K562 (cell line): Measurements from ENCODE around the gene AMPD1. TPM values are rescaled to one million over a fixed set of nuclear protein-coding genes. Genes with fewer than 3 reads are reported as not detected.

Experiments used
- ATAC-seq: fragments of 200-7000 bp; cut with Tn5 transposase; 3 replicates; pipeline ENCODE4 v1.9.1; 2020; ENCODE audit warnings: moderate library complexity
- BruUV-seq: library from RNA; stranded (reverse); fragments of 400-500 nt; replicated peaks from 2 replicates; lab custom pipeline; 2021; lab: Mats Ljungman, UMichigan
- CTCF ChIA-PET: fragments of 300-600 bp; formaldehyde crosslinking; extraction: SDS; loops from one replicate; lab custom pipeline; 2021; ENCODE audit warnings: low intra/inter-chr PET ratio; lab: Yijun Ruan, JAX
- POLR2A ChIA-PET: fragments of 300-600, 350-650 bp; sonication (Branson Sonifier 250); formaldehyde crosslinking; extraction: SDS; loops from one replicate; lab custom pipeline; 2021; ENCODE audit warnings: antibody characterized with exemption, inconsistent platforms; lab: Yijun Ruan, JAX
- DNase-seq, 4 experiments: peaks; one replicate each; pipeline versions ENCODE4 v3.0.0 to v3.0.0-alpha.2; 2011 to 2018; ENCODE audit warnings: low spot score in 3 of 4, mixed read lengths in 3 of 4; ENCODE audit errors: extremely low read depth in 1 of 4
- FAIRE-seq: peaks from 2 replicates; lab custom pipeline; 2011; peaks lifted over from hg19 to GRCh38; lab: Jason Lieb, UNC
- H2AFZ ChIP-seq: 2 replicates; pipeline ENCODE4 v1.6.0; 2011; ENCODE audit warnings: low read depth, low read length, control low read depth, inconsistent platforms
- H3K27ac ChIP-seq: fragments of 200-600 bp; 3 replicates; pipeline ENCODE4 v1.8.0; 2011; ENCODE audit warnings: low read depth, mild to moderate bottlenecking, control low read depth, inconsistent platforms, low read length, moderate library complexity, mixed read lengths; ENCODE audit errors: extremely low read depth
- H3K27me3 ChIP-seq, 2 experiments: fragments of 300-600 bp in 1 of 2; 2 replicates in 1 of 2; 3 replicates in 1 of 2; pipeline versions ENCODE4 v1.6.0 to v1.8.0; 2011; ENCODE audit warnings: inconsistent platforms in 2 of 2, low read length in 2 of 2, mild to moderate bottlenecking in 1 of 2, mixed read lengths in 1 of 2, moderate library complexity in 1 of 2; ENCODE audit not compliant: control insufficient read depth in 2 of 2, insufficient read depth in 2 of 2
- H3K36me3 ChIP-seq: fragments of 300-600 bp; 3 replicates; pipeline ENCODE4 v1.8.0; 2011; ENCODE audit warnings: mild to moderate bottlenecking, low read length, inconsistent platforms; ENCODE audit not compliant: control insufficient read depth, insufficient read depth
- H3K4me1 ChIP-seq, 2 experiments: fragments of 200-600 bp in 1 of 2; replicated peaks in 1 of 2; 2 replicates in 1 of 2; 3 replicates in 1 of 2; pipeline versions ENCODE4 v1.5.1 to v1.8.0; 2011; ENCODE audit warnings: inconsistent platforms in 2 of 2, low read length in 2 of 2, mild to moderate bottlenecking in 1 of 2, mixed read lengths in 1 of 2, moderate library complexity in 1 of 2; ENCODE audit not compliant: control insufficient read depth in 2 of 2, insufficient read depth in 2 of 2
- H3K4me2 ChIP-seq: 2 replicates; pipeline ENCODE4 v1.6.1; 2011; ENCODE audit warnings: low read length, control low read depth, inconsistent platforms, mixed read lengths; ENCODE audit not compliant: insufficient read depth
- H3K4me3 ChIP-seq: fragments of 200-600 bp; sonication (generic), shearing (Covaris generic); 2 replicates; pipeline ENCODE4 v1.5.1; 2016; ENCODE audit warnings: control low read depth, inconsistent platforms
- H3K79me2 ChIP-seq: fragments of 200-600 bp; 3 replicates; pipeline ENCODE4 v1.8.0; 2011; ENCODE audit warnings: low read length, inconsistent platforms; ENCODE audit not compliant: control insufficient read depth, insufficient read depth
- H3K9ac ChIP-seq, 2 experiments: 2 replicates each; pipeline versions ENCODE4 v1.6.0 to v1.6.1; 2011; ENCODE audit warnings: low read depth in 2 of 2, low read length in 2 of 2, control low read depth in 1 of 2, inconsistent platforms in 1 of 2, mild to moderate bottlenecking in 1 of 2, mixed read lengths in 1 of 2; ENCODE audit not compliant: insufficient read depth in 1 of 2
- H3K9me1 ChIP-seq: one replicate; pipeline ENCODE4 v1.6.0; 2011; ENCODE audit warnings: inconsistent platforms, mild to moderate bottlenecking, low read length, moderate library complexity; ENCODE audit not compliant: control insufficient read depth, insufficient read depth
- H3K9me3 ChIP-seq: replicated peaks from 2 replicates; pipeline ENCODE4 v1.5.1; 2011; ENCODE audit warnings: low read depth, low read length, inconsistent platforms; ENCODE audit not compliant: control insufficient read depth, insufficient read depth
- H4K20me1 ChIP-seq: replicated peaks from 2 replicates; pipeline ENCODE4 v1.6.1; 2011; ENCODE audit warnings: low read length, inconsistent platforms, mixed read lengths; ENCODE audit not compliant: control insufficient read depth, insufficient read depth
- CC2D1A ChIP-seq: fragments of 450-650 bp; IDR thresholded peaks from 2 replicates; pipeline ENCODE4 v1.6.1; 2017; ENCODE audit warnings: mild to moderate bottlenecking
- FOS ChIP-seq: IDR thresholded peaks from 3 replicates; pipeline ENCODE4 v1.6.1; 2011; ENCODE audit not compliant: insufficient read length; ENCODE audit errors: extremely low read depth
- HNRNPUL1 ChIP-seq: fragments of 200-400 bp; formaldehyde crosslinking; IDR thresholded peaks from 2 replicates; pipeline ENCODE4 v1.6.1; 2017; ENCODE audit warnings: low read length
- JUNB ChIP-seq: fragments of 450-650 bp; formaldehyde crosslinking; conservative IDR thresholded peaks from 2 replicates; pipeline ENCODE4 v1.4.0; 2020; ENCODE audit warnings: mild to moderate bottlenecking
- MAFK ChIP-seq: IDR thresholded peaks from 2 replicates; pipeline ENCODE4 v1.6.1; 2011; ENCODE audit warnings: low read length, improper control_type of control experiment
- NCOA2 ChIP-seq, 2 experiments: fragments of 450-650 bp; IDR thresholded peaks; 2 replicates each; pipeline ENCODE4 v1.6.1; 2018; ENCODE audit warnings: mild to moderate bottlenecking in 2 of 2, moderate library complexity in 1 of 2; ENCODE audit not compliant: partially characterized antibody in 2 of 2
- NRF1 ChIP-seq, 2 experiments: fragments of 450-650 bp; IDR thresholded peaks in 1 of 2; conservative IDR thresholded peaks in 1 of 2; 2 replicates each; pipeline ENCODE4 v1.6.1; 2014; ENCODE audit warnings: mild to moderate bottlenecking in 2 of 2
- RHOXF2B ChIP-seq: fragments of 250-450 bp; sonication (Bioruptor Pico); conservative IDR thresholded peaks from 2 replicates; pipeline ENCODE4 v1.5.1; 2021
- SOX6 ChIP-seq: fragments of 450-650 bp; IDR thresholded peaks from 2 replicates; pipeline ENCODE4 v1.6.1; 2014; ENCODE audit warnings: mild to moderate bottlenecking
- TCF15 ChIP-seq: fragments of 250-450 bp; sonication (Bioruptor Pico); IDR thresholded peaks from 2 replicates; pipeline ENCODE4 v1.8.0; 2022; ENCODE audit warnings: moderate library complexity, mild to moderate bottlenecking, inconsistent platforms
- ZBTB43 ChIP-seq: sonication (generic); formaldehyde crosslinking; IDR thresholded peaks from 2 replicates; pipeline ENCODE4 v1.8.0; 2023; ENCODE audit warnings: mild to moderate bottlenecking, missing genetic modification reagents
- ZC3H8 ChIP-seq: fragments of 450-650 bp; IDR thresholded peaks from 2 replicates; pipeline ENCODE4 v1.6.1; 2017
- ZNF232 ChIP-seq: sonication (generic); formaldehyde crosslinking; IDR thresholded peaks from 2 replicates; pipeline ENCODE4 v1.8.0; 2022; ENCODE audit warnings: mild to moderate bottlenecking, missing genetic modification reagents
- ZNF263 ChIP-seq: sonication (generic); formaldehyde crosslinking; IDR thresholded peaks from 2 replicates; pipeline ENCODE4 v1.8.0; 2022; ENCODE audit warnings: mild to moderate bottlenecking, missing genetic modification reagents, borderline replicate concordance
- ZNF407 ChIP-seq: fragments of 450-650 bp; IDR thresholded peaks from 2 replicates; pipeline ENCODE4 v1.6.1; 2016; ENCODE audit warnings: low read depth
- ZNF408 ChIP-seq: fragments of 250-450 bp; sonication (Bioruptor Pico); IDR thresholded peaks from 2 replicates; pipeline ENCODE4 v1.4.0; 2020; ENCODE audit warnings: low read depth, mild to moderate bottlenecking, moderate library complexity
- WGBS: fragments of 100-300 bp; shearing (Covaris generic); methylation state at CpG from one replicate; pipeline ENCODE4 v1.1.6; 2016; ENCODE audit warnings: low coverage, mixed read lengths; ENCODE audit not compliant: insufficient coverage; ENCODE audit errors: missing lambda C conversion rate; 5-methylcytosine and 5-hydroxymethylcytosine counted together
- in situ Hi-C: fragments of 300-500 bp; cut with MboI; formaldehyde crosslinking; loops from 4 replicates; pipeline ENCODE4 v1.15.0; 2018; ENCODE audit warnings: inconsistent platforms, mixed read lengths
- intact Hi-C: fragments of 100-400 bp; cut with micrococcal nuclease; formaldehyde crosslinking; loops from 2 replicates; pipeline ENCODE4 v1.14.2; 2022
- polyA plus RNA-seq, 8 experiments: library from polyadenylated mRNA; depleted of rRNA in 4 of 8; stranded (reverse) in 5 of 8; unstranded in 3 of 8; fragments of >200 nt; fragmentation: Nextera tagmentation in 2 of 8; fragmentation: Illumina TruSeq in 1 of 8; extraction: Ambion mirVana in 2 of 8; extraction: Trizol in 1 of 8; gene quantifications; 2 replicates each; pipeline versions ENCODE4 v1.2.1 to v1.2.3, GENCODE V29; 2011 to 2014; ENCODE audit warnings: inconsistent platforms in 1 of 8, missing spikeins in 1 of 8
- total RNA-seq, 7 experiments: library from RNA; depleted of rRNA in 6 of 7; stranded (reverse); fragments of >200 nt in 6 of 7; fragmentation: Illumina TruSeq in 2 of 7; extraction: Trizol in 2 of 7; gene quantifications; 2 replicates each; pipeline versions ENCODE4 v1.2.1 to v1.2.3, GENCODE V29; 2011 to 2021; ENCODE audit warnings: low replicate concordance in 1 of 7

Gene AMPD1
- total and polyA plus RNA-seq, 9 of the 15 experiments (the other 6 are each of a cell fraction or from before 2014, with no cell fraction given) = 0.04 to 0.17 TPM; not detected in 7

GRCh38 chr1:114627107-114627506 lies 68.2 kb downstream of the AMPD1 start:
- Histone ChIP-seq H3K36me3 (no peaks in the 10 kb centered on the region), H2AFZ (no peak overlapping the region), H3K4me1 (no peaks in the 10 kb centered on the region), H3K79me2 (no peaks in the 10 kb centered on the region), H3K9me3 (no peaks in the 10 kb centered on the region), H3K4me3 (no peak overlapping the region), H3K27ac (no peak overlapping the region), H3K9ac (no peak overlapping the region), H3K27me3 (peaks cover 8 to 18% of the 10 kb centered on the region in 2 experiments; a peak in 4 of 5 replicates), H4K20me1 (no peaks in the 10 kb centered on the region), H3K9me1 (no peaks in the 10 kb centered on the region), H3K4me2 (no peak overlapping the region)
- CTCF ChIA-PET = no interaction called here
- no peak for ATAC-seq
- no peak for FAIRE-seq
- no peak for DNase-seq
- no TSS peak for BruUV-seq
- intact Hi-C loops = no loop called here
- TF ChIP-seq SOX6 (no peak), FOS (no peak), HNRNPUL1 (no peak), RHOXF2B (CRISPR knock-in tag) (no peak), ZNF232 (no peak), TCF15 (CRISPR knock-in tag) (no peak), ZNF407 (no peak), NCOA2 (IDR thresholded peaks at IDR 0.05; ENCODE audit: partially characterized antibody in 2 of 2) (no peak), JUNB (no peak), NRF1 (conservative IDR thresholded peaks at IDR 0.05 in 1 of 2, IDR thresholded peaks at IDR 0.05 in 1 of 2) (no peak), ZNF263 (no peak), MAFK (no peak), CC2D1A (no peak), ZNF408 (CRISPR knock-in tag) (no peak), ZC3H8 (no peak), ZBTB43 (CRISPR knock-in tag) (no peak)
- whole genome bisulfite sequencing = 0% methylated on average over 2 of the region's 2 CpGs
- in situ Hi-C loops = no loop called here
- POLR2A ChIA-PET = interaction anchor here (0.6 to 0.7 kb wide), 2 partner anchors 12 to 585 kb away, joined by 3 to 5 read pairs; no protein-coding TSS in a partner anchor
